Cardiac septum (tissue), 1 donor: Measurements from ENCODE around the gene SNRK. TPM values are rescaled to one million over a fixed set of nuclear protein-coding genes. Genes with fewer than 3 reads are reported as not detected.

Experiments used
- DNase-seq: peaks from one replicate; pipeline ENCODE4 v3.0.0-alpha.2; 2020; ENCODE audit warnings: low spot score
- intact Hi-C: fragments of 100-400 bp; cut with DNase I; formaldehyde crosslinking; loops from one replicate; pipeline ENCODE4 v1.14.0; 2022
- total RNA-seq: library from RNA; stranded (reverse); fragmentation: NEBNext Ultra II Directional; extraction: Animal tissue kit (Norgen Biotek cat#: 25700); gene quantifications from one replicate; pipeline ENCODE4 v1.2.1, GENCODE V29; 2021
- donor health status: DM: no; HTN: no; CAD: no.

SNRK gene
- total RNA-seq, 1 donor from 2014 or later = 25.1 TPM

- intact Hi-C loops = loop anchor here (5.0 kb wide), 3 partner anchors 88 to 142 kb away; partner anchors contain the start of gene SNRK
- peak; percentile 88 for DNase-seq
Measured at GRCh38 chr3:43389388-43390254, 103.3 kb downstream of the SNRK start.

- intact Hi-C loops = loop anchor here (5.0 kb wide), 3 partner anchors 87 to 143 kb away; partner anchors contain the start of gene SNRK
- no peak for DNase-seq
Measured at GRCh38 chr3:43390255-43390588, 103.9 kb downstream of the SNRK start.

- DNase-seq = no peak
- intact Hi-C loops = loop anchor here (5.0 kb wide), 3 partner anchors 86 to 144 kb away; partner anchors contain the start of gene SNRK
Measured at GRCh38 chr3:43391621-43392020, 105.3 kb downstream of the SNRK start.

GRCh38 chr3:43394041-43394554, 107.8 kb downstream of the SNRK start:
- DNase-seq = no peak
- intact Hi-C loops = loop anchor here (5.0 kb wide), 3 partner anchors 83 to 147 kb away; partner anchors contain the start of gene SNRK

- intact Hi-C loops = no loop called here
- no peak for DNase-seq
Measured at GRCh38 chr3:43399034-43399433, 112.7 kb downstream of the SNRK start.

GRCh38 chr3:43400167-43400566, 113.8 kb downstream of the SNRK start:
- DNase-seq = no peak
- intact Hi-C loops = no loop called here

Other genes with a start within 250 kb of the SNRK start
- 15.5 TPM for gene POMGNT2, start 180.5 kb upstream of the SNRK start, total RNA-seq